Iris pigment epithelial cell (primary cell): ENCODE data around the gene SMPDL3B.

Experiments used
- DNase-seq: peaks from one replicate; pipeline ENCODE4 v3.0.0-alpha.2; 2011; ENCODE audit warnings: low read depth

Gene SMPDL3B

GRCh38 chr1:27934818-27935549 is at the start of gene SMPDL3B:
Gene SMPDL3B, plus strand, starts transcription at chr1:27935000. Its CDS starts 184 bp downstream, at chr1:27935184.
- DNase-seq, result no peak

GRCh38 chr1:27885114-27885528 is 49.7 kb upstream of the SMPDL3B start:
- DNase-seq, result no peak

GRCh38 chr1:27885621-27886352 is 49.0 kb upstream of the SMPDL3B start:
- DNase-seq, result no peak

- no peak for DNase-seq
Measured at GRCh38 chr1:27886353-27886679, 48.5 kb upstream of the SMPDL3B start.

- no peak for DNase-seq
Measured at GRCh38 chr1:27886744-27887143, 48.1 kb upstream of the SMPDL3B start.

- no peak for DNase-seq
Measured at GRCh38 chr1:27887215-27888021, 47.4 kb upstream of the SMPDL3B start.

- no peak for DNase-seq
Measured at GRCh38 chr1:27889506-27889905, 45.3 kb upstream of the SMPDL3B start.

- no peak for DNase-seq
Measured at GRCh38 chr1:27891196-27891889, 43.5 kb upstream of the SMPDL3B start.

- no peak for DNase-seq
Measured at GRCh38 chr1:27894521-27894920, 40.3 kb upstream of the SMPDL3B start.

GRCh38 chr1:27906759-27907158 is 28.0 kb upstream of the SMPDL3B start:
- no peak for DNase-seq

GRCh38 chr1:27912429-27912828 is 22.4 kb upstream of the SMPDL3B start:
- no peak for DNase-seq

GRCh38 chr1:27915082-27915575 is 19.7 kb upstream of the SMPDL3B start:
- DNase-seq, result no peak

GRCh38 chr1:27922272-27922671 is 12.5 kb upstream of the SMPDL3B start:
- DNase-seq, result no peak

GRCh38 chr1:27928216-27928954 is 6.4 kb upstream of the SMPDL3B start:
- DNase-seq, result no peak

GRCh38 chr1:27931184-27931583 is 3.6 kb upstream of the SMPDL3B start:
- no peak for DNase-seq

- DNase-seq, result no peak
Measured at GRCh38 chr1:27931759-27932158, 3.0 kb upstream of the SMPDL3B start.

- no peak for DNase-seq
Measured at GRCh38 chr1:27935721-27936120, 921 bp downstream of the SMPDL3B start.

- DNase-seq, result no peak
Measured at GRCh38 chr1:27936370-27936769, 1.6 kb downstream of the SMPDL3B start.

- no peak for DNase-seq
Measured at GRCh38 chr1:27937524-27937836, 2.7 kb downstream of the SMPDL3B start.

GRCh38 chr1:27938488-27938887 is 3.7 kb downstream of the SMPDL3B start:
- no peak for DNase-seq

- DNase-seq, result peak; percentile 24
Measured at GRCh38 chr1:27940297-27940696, 5.5 kb downstream of the SMPDL3B start.
